GOT3 (cell line): ENCODE data around the gene SIL1.

Source experiments
- DNase-seq: peaks from one replicate; lab custom pipeline; 2025; ENCODE audit warnings: mixed read lengths; lab: John Stamatoyannopoulos, UW

SIL1 gene

DNA sequence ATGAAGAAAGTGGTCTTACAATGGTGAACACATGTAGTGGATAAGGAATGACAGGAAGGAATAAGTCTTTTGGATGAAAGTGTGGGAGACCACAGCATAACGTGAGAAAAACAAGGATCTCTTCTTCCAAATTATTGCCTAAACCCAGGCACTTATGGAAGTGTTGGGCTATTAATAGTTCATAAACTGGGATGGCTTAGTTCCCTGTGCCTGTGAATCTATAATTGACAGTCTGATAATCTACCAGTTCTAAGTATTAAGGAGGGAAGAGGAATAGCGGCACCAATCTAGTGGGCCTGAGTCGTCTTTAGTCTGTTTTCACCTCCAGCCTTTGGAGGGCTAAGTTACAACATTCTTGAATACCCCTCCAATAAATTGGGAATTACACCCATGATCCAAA lies 283.8 kb downstream of the SIL1 start:
- DNase-seq, result no peak

DNA sequence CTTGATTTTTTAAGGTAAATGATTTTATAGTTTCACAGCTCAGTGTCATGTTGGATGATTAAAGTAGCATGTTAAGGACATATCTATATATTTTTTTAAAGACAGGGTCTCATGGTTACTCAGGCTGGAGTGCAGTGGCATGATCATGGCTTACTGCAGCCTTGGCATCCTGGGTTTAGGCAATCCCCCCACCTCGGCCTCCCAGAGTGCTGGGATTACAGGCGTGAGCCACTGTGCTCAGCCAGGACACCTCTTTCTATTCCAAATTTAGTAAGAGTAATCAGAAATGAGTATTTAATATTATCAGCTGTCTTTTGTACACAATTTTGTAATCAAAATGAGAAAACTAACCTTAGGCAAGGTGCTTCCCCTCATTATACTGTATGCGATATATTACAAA lies 284.4 kb downstream of the SIL1 start:
- DNase-seq, result no peak

GRCh38 chr5:138912093-138912492 lies 286.1 kb downstream of the SIL1 start:
- no peak for DNase-seq

DNA sequence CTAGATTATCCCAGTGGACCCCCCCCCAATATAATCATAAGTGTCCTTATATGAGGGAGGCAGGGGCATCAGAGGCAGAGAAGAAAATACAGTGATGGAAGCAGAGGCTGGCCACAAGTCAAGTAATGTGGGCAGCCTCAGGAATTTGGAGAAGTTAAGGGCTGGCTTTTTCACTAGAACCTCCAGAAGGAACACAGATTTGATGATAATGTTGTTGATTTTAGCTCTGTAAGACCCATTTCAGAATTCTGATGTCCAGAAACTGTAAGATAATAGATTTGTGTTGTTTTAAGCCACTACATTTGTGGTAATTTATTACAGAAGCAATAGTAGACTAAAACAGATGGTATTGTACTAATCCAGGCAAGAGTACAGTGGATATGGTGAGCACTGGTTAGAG lies 286.7 kb downstream of the SIL1 start:
- DNase-seq, result no peak

- DNase-seq, result no peak
These were observed 287.5 kb downstream of the SIL1 start for GRCh38 chr5:138910546-138911185.

GRCh38 chr5:138909734-138910133 lies 288.4 kb downstream of the SIL1 start:
- DNase-seq, result no peak

- no peak for DNase-seq
These were observed 292.6 kb downstream of the SIL1 start for GRCh38 chr5:138905541-138905940.

DNA sequence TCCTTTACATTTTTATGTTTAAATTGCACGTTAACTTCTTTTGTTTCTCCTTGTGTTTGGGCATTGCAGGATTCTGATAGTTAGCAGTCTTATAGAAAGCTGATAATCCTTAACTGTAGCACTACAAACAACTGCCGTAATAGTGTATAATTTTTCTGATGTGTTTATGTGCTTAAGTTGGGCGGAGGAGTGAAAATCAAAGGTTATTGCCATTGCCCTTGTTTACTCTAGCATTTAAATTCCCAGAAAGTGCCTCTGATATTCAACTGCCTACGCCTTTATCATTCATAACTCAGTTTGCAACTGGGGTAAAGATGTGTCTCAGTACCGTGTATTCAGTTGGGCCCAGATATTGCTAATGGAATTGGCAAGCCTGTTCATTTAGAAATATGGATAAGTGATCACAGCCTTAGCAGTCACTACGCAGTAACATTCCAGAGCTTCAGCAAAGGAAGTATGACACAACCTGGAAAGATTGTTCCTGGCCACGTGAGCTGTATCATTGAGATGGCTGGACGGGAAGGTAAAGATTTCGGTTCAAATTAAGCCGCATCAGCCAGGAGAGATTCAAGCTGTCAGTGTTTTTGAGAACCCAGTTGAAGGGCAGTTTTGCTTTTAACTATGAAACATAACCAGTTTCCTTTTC lies 294.9 kb downstream of the SIL1 start:
- DNase-seq, result no peak

DNA sequence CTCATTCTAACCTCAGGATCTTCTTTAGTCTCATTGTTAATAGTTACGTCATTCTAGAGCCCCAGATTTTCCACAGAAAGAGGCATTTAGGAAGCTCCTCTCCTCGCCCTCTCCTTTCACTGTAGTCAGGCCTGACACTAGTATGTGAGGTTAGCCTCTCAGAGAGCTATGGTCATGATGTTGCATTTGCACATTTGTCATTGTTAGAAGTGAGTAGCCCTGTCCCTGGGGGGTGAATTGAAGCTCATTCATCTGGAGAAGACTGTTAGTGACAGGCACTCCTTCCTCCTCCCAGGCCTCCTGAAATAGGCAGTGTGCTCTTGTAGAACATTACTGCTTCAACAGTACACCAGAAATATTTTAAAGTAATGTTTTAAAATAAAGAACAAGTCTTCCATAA lies 296.5 kb downstream of the SIL1 start:
- DNase-seq, result no peak

DNA sequence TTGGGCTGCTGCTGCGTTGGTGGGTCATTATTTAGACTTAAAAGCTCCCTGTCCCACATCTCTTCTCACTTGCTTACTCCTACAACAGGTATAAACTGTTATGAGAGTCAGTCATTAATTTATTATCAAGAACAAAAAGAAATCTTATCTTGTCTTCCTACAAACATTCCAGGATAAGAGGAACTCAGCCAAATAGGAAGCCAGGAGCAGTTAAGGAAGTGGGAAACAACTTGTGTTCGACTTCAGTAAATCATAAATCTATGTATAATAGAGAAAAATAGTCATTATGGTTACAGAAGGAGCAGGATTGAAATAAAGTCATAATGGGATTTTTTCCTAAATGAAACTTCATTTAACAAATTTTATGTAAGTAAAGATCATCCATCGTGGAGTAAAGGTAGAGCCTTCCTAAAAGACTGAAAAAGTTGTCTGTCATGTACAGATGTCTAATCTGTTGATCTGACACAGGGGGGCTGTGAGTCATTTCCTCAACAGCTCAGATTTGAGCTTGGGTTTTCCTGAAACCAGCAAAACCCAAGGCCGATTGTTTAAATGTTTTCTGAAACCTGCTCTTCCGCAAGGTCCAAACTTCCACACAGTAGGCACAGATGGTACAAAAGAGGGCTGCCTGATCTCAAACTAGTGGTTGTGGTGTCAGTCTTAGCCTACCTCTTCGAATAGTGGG lies 297.7 kb downstream of the SIL1 start:
- no peak for DNase-seq

DNA sequence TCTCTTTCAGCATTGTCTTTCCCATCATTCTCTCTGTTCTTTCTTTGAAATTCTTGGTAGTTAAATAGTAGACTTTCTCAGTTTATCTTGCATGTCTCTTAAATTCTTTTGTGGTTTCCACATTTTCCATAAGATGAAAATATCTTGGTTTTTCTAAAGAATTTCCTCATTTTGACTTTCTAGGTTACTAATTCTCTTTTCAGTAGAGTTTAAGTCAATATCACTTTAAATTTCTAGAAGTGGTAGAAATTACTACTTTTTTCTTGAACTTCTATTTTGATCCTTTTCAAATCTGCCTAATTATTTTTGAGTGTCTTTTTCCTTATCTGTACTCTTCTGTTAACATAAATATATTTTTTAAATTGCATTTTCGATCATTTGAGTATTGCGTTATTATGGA lies 299.4 kb downstream of the SIL1 start:
- no peak for DNase-seq

- no peak for DNase-seq
These were observed 299.9 kb downstream of the SIL1 start for GRCh38 chr5:138898299-138898698.
